Adipocyte (in vitro differentiated cells): Measurements from ENCODE around the gene POLD2.

Source experiments
- DNase-seq: peaks from one replicate; pipeline ENCODE4 v3.0.0-alpha.2; 2015; ENCODE audit warnings: low read depth
- H3K27me3 ChIP-seq: replicated peaks from 2 replicates; pipeline ENCODE4 v1.7.0; 2013; ENCODE audit warnings: mild to moderate bottlenecking, low read length, moderate library complexity; ENCODE audit not compliant: control insufficient read depth, insufficient read depth
- H3K36me3 ChIP-seq: 2 replicates; pipeline ENCODE4 v1.7.0; 2013; ENCODE audit warnings: low read length, mild to moderate bottlenecking, moderate library complexity; ENCODE audit not compliant: control insufficient read depth, insufficient read depth, severe bottlenecking
- H3K4me1 ChIP-seq: 2 replicates; pipeline ENCODE4 v1.7.0; 2013; ENCODE audit warnings: mild to moderate bottlenecking, low read length, moderate library complexity; ENCODE audit not compliant: control insufficient read depth, insufficient read depth
- H3K4me3 ChIP-seq: 2 replicates; pipeline ENCODE4 v1.7.0; 2013; ENCODE audit warnings: mild to moderate bottlenecking, low read length, moderate library complexity
- H3K9ac ChIP-seq: 2 replicates; pipeline ENCODE4 v1.7.0; 2013; ENCODE audit warnings: mild to moderate bottlenecking, low read length, moderate library complexity
- H3K9me3 ChIP-seq: 2 replicates; pipeline ENCODE4 v1.7.0; 2013; ENCODE audit warnings: mild to moderate bottlenecking, low read length, moderate library complexity; ENCODE audit not compliant: control insufficient read depth

Gene POLD2

GRCh38 chr7:44150966-44151941, 27.9 kb upstream of the POLD2 start:
- Histone ChIP-seq H3K4me3 (no peak overlapping the region), H3K9me3 (no peaks in the 10 kb centered on the region), H3K9ac (no peak overlapping the region), H3K36me3 (no peaks in the 10 kb centered on the region), H3K27me3 (peaks cover 21% of the 10 kb centered on the region), H3K4me1 (peaks cover 10% of the 10 kb centered on the region)
- no peak for DNase-seq

- H3K36me3 ChIP-seq = no peaks in the 10 kb centered on the region
- peak; percentile 31 for DNase-seq
Observed at GRCh38 chr7:44150466-44150832, 27.1 kb upstream of the POLD2 start.

DNA sequence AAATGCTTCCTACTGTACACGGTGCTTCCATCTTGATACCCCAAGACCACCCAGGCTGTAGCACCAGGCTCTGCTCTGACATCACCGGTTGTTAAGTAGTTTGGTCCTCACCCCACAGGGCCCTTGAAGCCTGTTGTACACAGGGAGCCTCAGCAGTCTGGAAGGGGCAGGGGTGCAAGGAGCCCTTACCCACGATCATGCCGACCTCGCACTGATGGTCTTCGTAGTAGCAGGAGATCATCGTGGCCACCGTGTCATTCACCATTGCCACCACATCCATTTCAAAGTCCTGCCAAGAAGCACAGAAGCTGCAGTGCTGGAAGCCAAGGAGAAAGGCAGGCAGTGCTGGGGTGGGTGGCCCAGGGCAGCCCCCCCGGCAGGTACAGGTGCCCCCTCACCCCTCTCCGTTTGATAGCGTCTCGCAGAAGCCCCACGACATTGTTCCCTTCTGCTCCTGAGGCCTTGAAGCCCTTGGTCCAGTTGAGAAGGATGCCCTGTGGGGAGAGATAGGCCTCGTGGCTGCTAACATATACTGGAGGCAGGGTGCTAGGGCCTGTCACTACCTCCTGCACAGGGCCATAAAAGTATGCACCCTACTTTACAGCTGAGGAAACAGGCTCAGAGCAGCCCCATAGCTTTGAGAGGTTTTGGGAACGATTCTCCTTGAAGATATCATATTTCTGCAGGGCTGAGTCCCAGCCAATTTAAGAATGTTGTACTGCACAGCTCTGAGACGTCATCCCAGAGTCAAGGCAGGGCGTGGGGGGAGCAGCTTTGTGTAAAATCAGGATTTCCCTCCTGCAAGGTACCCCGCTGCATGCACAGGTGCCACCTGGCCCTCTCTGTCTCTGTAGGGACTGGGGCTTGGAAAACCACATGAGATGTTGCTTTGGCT, 26.5 kb upstream of the POLD2 start:
- Histone ChIP-seq H3K4me3 (no peak overlapping the region), H3K27me3 (peaks cover 24% of the 10 kb centered on the region), H3K4me1 (peaks cover 10% of the 10 kb centered on the region), H3K9me3 (no peaks in the 10 kb centered on the region), H3K9ac (no peak overlapping the region), H3K36me3 (no peaks in the 10 kb centered on the region)
- DNase-seq = peak; percentile 68

More at GRCh38 chr7:44150466-44150832, 27.1 kb upstream of the POLD2 start:
- H3K27me3 ChIP-seq = peaks cover 24% of the 10 kb centered on the region
- no peak overlapping the region for H3K9ac ChIP-seq
- peaks cover 10% of the 10 kb centered on the region for H3K4me1 ChIP-seq
- no peak overlapping the region for H3K4me3 ChIP-seq
- H3K9me3 ChIP-seq = no peaks in the 10 kb centered on the region

- DNase-seq = no peak
- Histone ChIP-seq H3K27me3 (peaks cover 18% of the 10 kb centered on the region), H3K4me3 (no peak overlapping the region), H3K36me3 (no peaks in the 10 kb centered on the region), H3K9ac (no peak overlapping the region), H3K4me1 (peaks cover 10% of the 10 kb centered on the region), H3K9me3 (no peaks in the 10 kb centered on the region)
Observed at GRCh38 chr7:44148961-44149536, 25.7 kb upstream of the POLD2 start.

GRCh38 chr7:44148166-44148565, 24.8 kb upstream of the POLD2 start:
- no peak for DNase-seq
- Histone ChIP-seq H3K9ac (no peak overlapping the region), H3K4me1 (peaks cover 10% of the 10 kb centered on the region), H3K36me3 (no peaks in the 10 kb centered on the region), H3K4me3 (no peak overlapping the region), H3K9me3 (no peaks in the 10 kb centered on the region), H3K27me3 (peaks cover 18% of the 10 kb centered on the region)

DNA sequence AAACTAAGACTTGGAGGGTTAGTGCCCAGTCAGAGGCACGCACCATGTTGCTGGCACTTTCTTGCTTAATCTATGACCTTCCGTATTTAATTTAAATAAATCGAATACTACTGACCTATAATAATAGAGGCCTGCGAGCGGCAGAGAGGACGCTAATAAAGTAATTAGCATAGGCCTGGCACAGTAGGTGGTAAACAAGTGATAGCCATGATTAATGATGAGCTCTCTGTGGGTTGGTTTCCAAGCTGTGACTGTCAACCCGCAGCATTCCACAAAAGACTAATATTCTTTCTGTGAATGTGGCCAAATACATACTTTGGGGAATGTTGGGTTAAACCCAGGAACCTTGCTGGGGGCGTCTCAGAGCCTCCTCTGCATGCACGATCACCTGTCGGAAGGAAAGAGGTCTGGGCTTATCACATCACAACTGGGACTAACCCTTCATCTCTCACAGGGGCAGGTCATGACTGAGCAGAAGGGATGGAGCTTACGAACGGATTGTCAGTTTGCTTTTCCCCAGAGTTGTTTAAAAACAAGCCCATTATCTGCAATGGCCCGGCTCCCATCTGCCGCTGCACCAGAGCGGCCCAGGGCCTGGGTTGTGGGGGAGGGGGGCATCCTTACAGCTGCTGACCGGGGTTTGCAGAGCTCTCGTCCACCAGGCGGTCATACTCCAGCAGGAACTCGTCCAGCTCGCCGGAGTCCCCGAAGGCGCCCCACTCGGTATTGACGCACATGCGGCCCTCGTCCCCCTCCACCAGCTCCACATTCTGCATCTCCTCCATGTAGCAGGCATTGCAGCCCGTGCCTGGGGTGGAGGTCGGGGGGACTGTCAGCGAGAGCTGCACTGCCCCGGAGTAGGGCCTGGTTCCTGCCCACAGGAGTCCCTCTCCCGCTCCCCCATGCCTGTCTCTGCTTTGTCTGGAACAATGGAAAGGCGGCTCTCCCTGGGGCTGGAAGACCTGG, 24.0 kb upstream of the POLD2 start:
- Histone ChIP-seq H3K9me3 (no peaks in the 10 kb centered on the region), H3K36me3 (no peaks in the 10 kb centered on the region), H3K9ac (no peak overlapping the region), H3K4me1 (peaks cover 10% of the 10 kb centered on the region), H3K27me3 (peaks cover 18% of the 10 kb centered on the region), H3K4me3 (no peak overlapping the region)
- no peak for DNase-seq

DNA sequence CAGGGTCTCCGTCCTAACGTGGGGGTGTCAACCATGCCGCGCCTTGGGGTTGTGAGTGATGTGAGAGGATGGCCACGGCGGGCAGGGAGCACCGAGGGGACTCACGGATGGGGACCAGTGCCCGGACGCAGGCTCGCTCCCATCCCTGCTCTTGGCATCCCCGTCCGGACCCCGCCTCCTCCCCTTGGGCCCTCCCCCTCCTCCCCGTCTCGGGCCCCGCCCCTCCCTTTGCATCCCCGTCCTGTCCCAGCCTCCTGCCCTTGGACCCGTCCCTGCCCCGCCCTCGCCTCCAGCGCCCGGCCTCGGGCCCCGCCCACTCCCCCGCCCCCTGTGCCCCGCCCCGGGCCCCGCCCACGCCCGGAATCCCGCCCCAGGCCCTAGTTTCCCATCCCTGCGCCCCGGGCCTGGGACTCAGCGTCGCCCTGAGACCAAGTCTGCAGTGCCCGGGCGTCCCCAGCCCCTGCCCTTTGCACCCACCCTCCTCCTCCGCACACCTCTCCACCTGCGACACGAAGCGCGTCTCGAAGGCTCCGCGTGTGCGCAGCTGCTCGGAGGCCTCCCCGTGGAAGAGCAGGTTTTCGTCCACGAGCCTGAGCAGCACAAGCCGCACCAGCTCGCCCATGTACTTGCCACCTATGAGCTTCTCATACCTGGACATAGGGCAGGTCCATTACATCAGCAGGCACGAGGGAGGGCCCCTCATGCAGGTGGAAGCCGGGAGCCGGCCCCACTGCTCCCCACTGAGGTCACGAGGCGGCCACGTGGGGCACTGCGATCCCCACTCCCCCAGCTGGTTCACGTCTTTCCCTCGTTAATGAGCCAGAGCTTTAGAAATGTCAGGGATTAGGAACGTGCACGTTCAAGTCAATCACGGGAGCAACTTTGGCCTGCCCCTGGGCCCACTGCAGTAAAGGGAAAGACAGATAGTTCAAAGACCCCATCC, 22.9 kb upstream of the POLD2 start:
- peaks cover 26% of the 10 kb centered on the region for H3K27me3 ChIP-seq
- peak; percentile 74 for DNase-seq
- H3K9ac ChIP-seq = no peak overlapping the region
- H3K4me3 ChIP-seq = peak overlapping the region; percentile 52
- peaks cover 10% of the 10 kb centered on the region for H3K4me1 ChIP-seq
- no peaks in the 10 kb centered on the region for H3K36me3 ChIP-seq
- no peaks in the 10 kb centered on the region for H3K9me3 ChIP-seq

- Histone ChIP-seq H3K9ac (no peak overlapping the region), H3K36me3 (no peaks in the 10 kb centered on the region), H3K9me3 (no peaks in the 10 kb centered on the region), H3K27me3 (peaks cover 28% of the 10 kb centered on the region), H3K4me1 (peaks cover 10% of the 10 kb centered on the region), H3K4me3 (peak overlapping the region; percentile 52)
- DNase-seq = no peak
Observed at GRCh38 chr7:44145479-44145968, 22.2 kb upstream of the POLD2 start.

DNA sequence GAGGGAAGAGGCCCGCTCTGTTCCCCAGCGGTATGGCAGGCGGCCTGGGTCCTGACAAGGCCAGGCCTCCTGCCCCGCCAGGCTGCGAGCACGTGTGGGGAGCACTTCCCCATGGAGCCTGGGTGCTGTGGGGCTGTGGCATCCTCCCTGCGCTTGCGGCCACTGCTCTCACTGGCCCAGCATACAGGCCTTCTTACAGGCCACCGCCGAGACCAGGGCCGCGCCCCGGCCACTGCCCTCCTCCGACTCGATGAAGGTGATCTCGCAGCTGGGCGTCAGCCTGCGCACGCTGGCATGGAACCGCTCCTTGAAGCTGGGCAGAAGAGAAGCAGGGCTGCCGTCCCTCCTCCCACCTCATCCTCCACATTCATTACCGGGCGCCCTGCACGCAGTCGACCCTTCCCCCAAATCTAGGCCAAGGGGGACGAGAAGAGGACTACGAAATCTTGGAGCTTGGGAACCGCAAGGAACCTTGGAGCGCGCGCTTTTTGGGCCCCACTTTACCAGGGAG, 21.7 kb upstream of the POLD2 start:
- Histone ChIP-seq H3K4me1 (peaks cover 10% of the 10 kb centered on the region), H3K4me3 (peak overlapping the region; percentile 52), H3K9ac (no peak overlapping the region), H3K36me3 (no peaks in the 10 kb centered on the region), H3K27me3 (peaks cover 28% of the 10 kb centered on the region), H3K9me3 (no peaks in the 10 kb centered on the region)
- DNase-seq = no peak
